NT2/D1 (cell line): ENCODE results near the gene APIP.

Experiments
- SUZ12 ChIP-seq: IDR thresholded peaks from 2 replicates; pipeline ENCODE4 v1.6.1; 2011; ENCODE audit not compliant: insufficient read length, insufficient read depth; ENCODE audit errors: extremely low read depth
- YY1 ChIP-seq: IDR thresholded peaks from 2 replicates; pipeline ENCODE4 v1.6.1; 2011; ENCODE audit not compliant: insufficient read length, insufficient read depth
- ZNF274 ChIP-seq: IDR thresholded peaks from 2 replicates; pipeline ENCODE4 v1.6.1; 2011; ENCODE audit warnings: mild to moderate bottlenecking, low read depth, low read length

DNA sequence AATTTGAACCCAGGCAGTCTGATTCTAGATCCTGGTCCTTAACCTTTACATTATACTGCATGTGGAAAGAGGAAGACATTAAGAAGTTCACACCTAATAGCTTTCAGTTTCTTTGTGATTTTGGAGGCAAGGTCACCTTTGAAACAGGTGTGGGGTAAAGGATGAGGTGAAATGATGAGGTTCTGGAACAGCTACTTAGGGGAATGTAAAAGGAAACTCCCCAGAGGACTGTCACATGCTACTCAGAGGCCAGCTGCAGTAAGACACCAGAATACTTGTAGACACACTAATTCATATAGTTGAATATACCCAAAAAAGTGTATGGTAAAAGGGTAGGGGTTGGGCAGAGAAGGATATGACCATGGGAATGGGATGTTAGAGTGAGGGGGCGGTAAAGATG is 5.4 kb downstream of the APIP start:
- TF ChIP-seq YY1 (no peak), ZNF274 (no peak), SUZ12 (no peak)
